Ishikawa (cell line): ENCODE measurements around the gene VPS18.

Experiments
- CEBPB ChIP-seq: IDR thresholded peaks from 2 replicates; pipeline ENCODE4 v1.6.1; 2012
- CREB1 ChIP-seq: IDR thresholded peaks from 2 replicates; pipeline ENCODE4 v1.6.1; 2012; ENCODE audit warnings: low read depth
- EGR1 ChIP-seq: IDR thresholded peaks from 2 replicates; pipeline ENCODE4 v1.6.1; 2012
- EP300 ChIP-seq: IDR thresholded peaks from 2 replicates; pipeline ENCODE4 v1.6.1; 2012; ENCODE audit warnings: borderline replicate concordance
- FOXM1 ChIP-seq: IDR thresholded peaks from 2 replicates; pipeline ENCODE4 v1.6.1; 2012; ENCODE audit warnings: low read depth, borderline replicate concordance
- MAX ChIP-seq: IDR thresholded peaks from 2 replicates; pipeline ENCODE4 v1.6.1; 2012
- NFIC ChIP-seq: IDR thresholded peaks from 2 replicates; pipeline ENCODE4 v1.6.1; 2012
- RAD21 ChIP-seq: IDR thresholded peaks from 2 replicates; pipeline ENCODE4 v1.6.1; 2012; ENCODE audit warnings: low read depth
- REST ChIP-seq: IDR thresholded peaks from 2 replicates; pipeline ENCODE4 v1.6.1; 2012; ENCODE audit warnings: low read depth, mild to moderate bottlenecking
- TAF1 ChIP-seq: IDR thresholded peaks from 2 replicates; pipeline ENCODE4 v1.6.1; 2012; ENCODE audit warnings: low read depth, mild to moderate bottlenecking
- TCF12 ChIP-seq: IDR thresholded peaks from 2 replicates; pipeline ENCODE4 v1.6.1; 2012; ENCODE audit warnings: low read depth
- TEAD4 ChIP-seq: IDR thresholded peaks from 2 replicates; pipeline ENCODE4 v1.6.1; 2012
- USF1 ChIP-seq: IDR thresholded peaks from 2 replicates; pipeline ENCODE4 v1.6.1; 2012
- YY1 ChIP-seq: IDR thresholded peaks from 2 replicates; pipeline ENCODE4 v1.6.1; 2012; ENCODE audit warnings: low read depth
- ZBTB7A ChIP-seq: IDR thresholded peaks from 2 replicates; pipeline ENCODE4 v1.6.1; 2012; ENCODE audit warnings: low read depth

Gene VPS18

GRCh38 chr15:40854161-40854560 lies 40.1 kb upstream of the VPS18 start:
- TF ChIP-seq NFIC (no peak), CEBPB (no peak), FOXM1 (no peak), TAF1 (no peak), USF1 (no peak), TCF12 (no peak), TEAD4 (no peak)

GRCh38 chr15:40855706-40856234 lies 38.5 kb upstream of the VPS18 start:
- TF ChIP-seq EP300, result no peak
- no peak for TF ChIP-seq EGR1
- TF ChIP-seq ZBTB7A, result no peak
- TF ChIP-seq NFIC, result no peak
- TF ChIP-seq CREB1, result no peak
- TF ChIP-seq YY1, result no peak
- TF ChIP-seq TCF12, result no peak
- TF ChIP-seq RAD21, result no peak
- TF ChIP-seq TEAD4, result no peak
- TF ChIP-seq TAF1, result no peak
- no peak for TF ChIP-seq REST
- TF ChIP-seq USF1, result no peak
- no peak for TF ChIP-seq MAX
- TF ChIP-seq CEBPB, result no peak
- TF ChIP-seq FOXM1, result no peak

- no peak for TF ChIP-seq CEBPB
Observed at GRCh38 chr15:40856746-40857145, 37.5 kb upstream of the VPS18 start.

GRCh38 chr15:40857601-40858341 lies 36.5 kb upstream of the VPS18 start:
- peak; percentile 38; the same call in 1 of the 2 replicates for TF ChIP-seq NFIC
- TF ChIP-seq EGR1, result no peak
- no peak for TF ChIP-seq EP300
- no peak for TF ChIP-seq REST
- TF ChIP-seq MAX, result peak; percentile 57; the same call in 1 of the 2 replicates
- TF ChIP-seq CEBPB, result no peak
- TF ChIP-seq ZBTB7A, result no peak
- no peak for TF ChIP-seq TEAD4
- TF ChIP-seq RAD21, result peak; percentile 91
- TF ChIP-seq YY1, result 0 out of 2 replicates have a peak, but pooled peaks have one; percentile 22
- no peak for TF ChIP-seq CREB1
- 0 out of 2 replicates have a peak, but pooled peaks have one; percentile 37 for TF ChIP-seq TCF12

GRCh38 chr15:40858706-40859105 lies 35.5 kb upstream of the VPS18 start:
- no peak for TF ChIP-seq YY1
- TF ChIP-seq TAF1, result no peak
- no peak for TF ChIP-seq REST
- no peak for TF ChIP-seq USF1
- no peak for TF ChIP-seq RAD21
- TF ChIP-seq CEBPB, result no peak
